Lower leg skin (tissue), 4 donors: Measurements from ENCODE around the gene NRGN. TPM values are rescaled to one million over a fixed set of nuclear protein-coding genes. Genes with fewer than 3 reads are reported as not detected.

Source experiments
- DNase-seq, 2 donors: peaks; one replicate each; pipeline ENCODE4 v3.0.0-alpha.2; 2019; ENCODE audit warnings: low spot score in 2 of 2
- H3K4me3 ChIP-seq: fragments of 200-600 bp; sonication (generic); 2 replicates; pipeline ENCODE4 v1.5.1; 2017; ENCODE audit warnings: mild to moderate bottlenecking, low read depth; ENCODE audit not compliant: poor library complexity, severe bottlenecking
- CTCF ChIP-seq, 3 donors: fragments of 450-650 bp; IDR thresholded peaks; one replicate each; pipeline ENCODE4 v1.5.1; 2016; ENCODE audit warnings: antibody characterized with exemption in 3 of 3, mild to moderate bottlenecking in 3 of 3, moderate library complexity in 2 of 3
- POLR2A ChIP-seq, 2 donors: fragments of 450-650 bp; IDR thresholded peaks; one replicate each; pipeline ENCODE4 v1.6.1; 2016 to 2017; ENCODE audit warnings: antibody characterized with exemption in 2 of 2, mild to moderate bottlenecking in 1 of 2, moderate library complexity in 1 of 2
- WGBS, 2 donors: methylation state at CpG; one replicate each; pipeline ENCODE4 v1.1.5; 2018; 5-methylcytosine and 5-hydroxymethylcytosine counted together
- intact Hi-C: fragments of 100-400 bp; cut with DNase I; formaldehyde crosslinking; loops from one replicate; pipeline ENCODE4 v1.15.0; 2023; ENCODE audit warnings: low total_unique reads
- total RNA-seq, 4 donors: library from RNA; depleted of rRNA; stranded (reverse); fragments of >200 nt; gene quantifications; one replicate each; pipeline ENCODE4 v1.1.0, GENCODE V29; 2016

NRGN gene
- total RNA-seq, 4 donors from 2014 or later, result 0.56 to 0.84 TPM; not detected in 2

GRCh38 chr11:124776865-124777645, 37.3 kb downstream of the NRGN start:
- H3K4me3 ChIP-seq, result no peak overlapping the region
- 83 to 86% methylated on average over 7 of the region's 7 CpGs for WGBS, 2 donors
- no peak for DNase-seq
- intact Hi-C loops, result no loop called here
- TF ChIP-seq CTCF (IDR thresholded peaks at IDR 0.05) (no peak), POLR2A (IDR thresholded peaks at IDR 0.05) (no peak)

- H3K4me3 ChIP-seq, result no peak overlapping the region
- TF ChIP-seq CTCF (IDR thresholded peaks at IDR 0.05), result no peak
- no peak for TF ChIP-seq POLR2A (IDR thresholded peaks at IDR 0.05)
- intact Hi-C loops, result no loop called here
- DNase-seq, result no peak
- 87 to 88% methylated on average over 2 of the region's 2 CpGs for WGBS, 2 donors
These were observed 38.5 kb downstream of the NRGN start for GRCh38 chr11:124778281-124778680.

- H3K4me3 ChIP-seq, result no peak overlapping the region
- intact Hi-C loops, result no loop called here
- TF ChIP-seq POLR2A (IDR thresholded peaks at IDR 0.05) (no peak), CTCF (IDR thresholded peaks at IDR 0.05) (no peak)
- 79 to 86% methylated on average over 1 of the region's 1 CpG for WGBS, 2 donors
- no peak for DNase-seq
These were observed 39.8 kb downstream of the NRGN start for GRCh38 chr11:124779568-124779967.

- no peak for TF ChIP-seq CTCF (IDR thresholded peaks at IDR 0.05)
- intact Hi-C loops, result no loop called here
- 94 to 97% methylated on average over 4 of the region's 4 CpGs for WGBS, 2 donors
- no peak overlapping the region for H3K4me3 ChIP-seq
- DNase-seq, result no peak
These were observed 43.3 kb downstream of the NRGN start for GRCh38 chr11:124783002-124783401.

- no peak for DNase-seq
- no peak overlapping the region for H3K4me3 ChIP-seq
- intact Hi-C loops, result no loop called here
- WGBS, 2 donors, result 90 to 100% methylated on average over 2 of the region's 2 CpGs
- no peak for TF ChIP-seq POLR2A (IDR thresholded peaks at IDR 0.05)
- TF ChIP-seq CTCF (IDR thresholded peaks at IDR 0.05), result no peak
These were observed 44.3 kb downstream of the NRGN start for GRCh38 chr11:124784051-124784450.

GRCh38 chr11:124788521-124788920, 48.8 kb downstream of the NRGN start:
- no peak for TF ChIP-seq CTCF (IDR thresholded peaks at IDR 0.05)
- no peak for TF ChIP-seq POLR2A (IDR thresholded peaks at IDR 0.05)
- no peak for DNase-seq
- intact Hi-C loops, result no loop called here
- H3K4me3 ChIP-seq, result no peak overlapping the region
